Panc1 (cell line): Measurements from ENCODE around the gene BOC. TPM values are rescaled to one million over a fixed set of nuclear protein-coding genes. Genes with fewer than 3 reads are reported as not detected.

Experiments used
- ATAC-seq: fragments of 200-7000 bp; cut with Tn5 transposase; 2 replicates; pipeline ENCODE4 v1.9.1; 2020; ENCODE audit warnings: mild to moderate bottlenecking, moderate library complexity
- BruUV-seq: library from RNA; stranded (reverse); fragments of 400-500 nt; replicated peaks from 2 replicates; lab custom pipeline; 2021; lab: Mats Ljungman, UMichigan
- CTCF ChIA-PET: fragments of 300-600 bp; sonication (Branson Sonifier 250); formaldehyde crosslinking; loops from one replicate; lab custom pipeline; 2022; ENCODE audit warnings: antibody characterized with exemption; lab: Charles Lee
- POLR2A ChIA-PET: fragments of 300-600 bp; sonication (Branson Sonifier 250); formaldehyde crosslinking; loops from one replicate; lab custom pipeline; 2022; ENCODE audit warnings: antibody characterized with exemption; lab: Charles Lee
- DNase-seq: peaks from one replicate; pipeline ENCODE4 v3.0.0-alpha.2; 2010; ENCODE audit warnings: low read depth, low spot score
- H3K27ac ChIP-seq: 2 replicates; pipeline ENCODE4 v1.5.1; 2011; ENCODE audit warnings: mild to moderate bottlenecking, low read length, inconsistent platforms
- H3K27me3 ChIP-seq: fragments of 200-500 bp; sonication (Bioruptor generic); 2 replicates; pipeline ENCODE4 v1.6.0; 2014; ENCODE audit warnings: low read length, inconsistent platforms; ENCODE audit not compliant: control insufficient read depth, insufficient read depth
- H3K36me3 ChIP-seq: fragments of 200-500 bp; sonication (Bioruptor generic); 2 replicates; pipeline ENCODE4 v1.5.1; 2014; ENCODE audit warnings: inconsistent platforms, mild to moderate bottlenecking, low read length, moderate library complexity; ENCODE audit not compliant: control insufficient read depth, insufficient read depth
- H3K4me1 ChIP-seq: 2 replicates; pipeline ENCODE4 v1.5.1; 2011; ENCODE audit warnings: inconsistent platforms, mild to moderate bottlenecking, low read length, moderate library complexity; ENCODE audit not compliant: control insufficient read depth, insufficient read depth
- H3K4me3 ChIP-seq, 2 experiments: 2 replicates each; pipeline ENCODE4 v1.5.1; 2011 to 2012; ENCODE audit warnings: low read depth in 2 of 2, low read length in 2 of 2, mild to moderate bottlenecking in 2 of 2, inconsistent platforms in 1 of 2, moderate library complexity in 1 of 2
- H3K9me3 ChIP-seq: fragments of 200-500 bp; sonication (Bioruptor generic); 2 replicates; pipeline ENCODE4 v1.5.1; 2014; ENCODE audit warnings: low read depth, mild to moderate bottlenecking, inconsistent platforms, low read length, moderate library complexity; ENCODE audit not compliant: control insufficient read depth, insufficient read depth
- CTCF ChIP-seq: fragments of 450-650 bp; IDR thresholded peaks from 2 replicates; pipeline ENCODE4 v1.5.1; 2017; ENCODE audit warnings: mild to moderate bottlenecking
- POLR2AphosphoS5 ChIP-seq: IDR thresholded peaks from 2 replicates; pipeline ENCODE4 v1.6.1; 2012; ENCODE audit warnings: mild to moderate bottlenecking, low read depth, low read length, moderate library complexity
- REST ChIP-seq, 2 experiments: IDR thresholded peaks; 2 replicates each; pipeline ENCODE4 v1.6.1; 2011 to 2012; ENCODE audit warnings: low read depth in 2 of 2, control low read depth in 1 of 2, low read length in 1 of 2, mild to moderate bottlenecking in 1 of 2, moderate library complexity in 1 of 2; ENCODE audit not compliant: insufficient read depth in 1 of 2
- SIN3A ChIP-seq: IDR thresholded peaks from 2 replicates; pipeline ENCODE4 v1.6.1; 2012; ENCODE audit warnings: low read depth, mild to moderate bottlenecking, low read length, moderate library complexity, borderline replicate concordance; ENCODE audit not compliant: insufficient read depth
- TCF7L2 ChIP-seq: IDR thresholded peaks from 2 replicates; pipeline ENCODE4 v1.6.1; 2011; ENCODE audit warnings: mild to moderate bottlenecking, low read depth, low read length, inconsistent platforms
- in situ Hi-C: cut with HindIII; loops from 2 replicates; pipeline ENCODE4 v1.10.0; 2016; ENCODE audit warnings: low sequenced_read_pairs, low pct_unique_long_range_greater_than_20kb
- intact Hi-C: fragments of 100-400 bp; cut with micrococcal nuclease; formaldehyde crosslinking; loops from one replicate; pipeline ENCODE4 v1.10.0; 2022; ENCODE audit not compliant: unreplicated experiment
- total RNA-seq: library from RNA; stranded (reverse); gene quantifications from one replicate; pipeline ENCODE4 v1.2.1, GENCODE V29; 2021; ENCODE audit not compliant: unreplicated experiment

The BOC gene
- total RNA-seq, 1 experiment from 2014 or later = 0.33 TPM

- intact Hi-C loops (no loop called here), in situ Hi-C loops (no loop called here)
- POLR2A ChIA-PET = interaction anchor here (0.6 kb wide), 1 partner anchor 151 kb away, joined by 4 read pairs; no protein-coding TSS in a partner anchor
- CTCF ChIA-PET = no interaction called here
- no TSS peak for BruUV-seq
- TF ChIP-seq SIN3A (no peak), REST (IDR thresholded peaks at IDR 0.05; ENCODE audit: insufficient read depth in 1 of 2, low read depth in 2 of 2, low read length in 1 of 2) (no peak), POLR2AphosphoS5 (no peak), CTCF (no peak), TCF7L2 (no peak)
- Histone ChIP-seq H3K4me3 (no peak overlapping the region), H3K27me3 (peaks cover 8% of the 10 kb centered on the region; the same call in 1 of the 2 replicates), H3K27ac (no peak overlapping the region), H3K36me3 (no peaks in the 10 kb centered on the region), H3K9me3 (no peaks in the 10 kb centered on the region), H3K4me1 (no peaks in the 10 kb centered on the region)
- DNase-seq (no peak), ATAC-seq (no peak)
Measured at GRCh38 chr3:113293348-113293747, 82.0 kb downstream of the BOC start.

- no TSS peak for BruUV-seq
- ChIA-PET CTCF (no interaction called here), POLR2A (no interaction called here)
- Histone ChIP-seq H3K4me3 (no peak overlapping the region), H3K9me3 (no peaks in the 10 kb centered on the region), H3K36me3 (no peaks in the 10 kb centered on the region), H3K27ac (no peak overlapping the region), H3K4me1 (no peaks in the 10 kb centered on the region), H3K27me3 (peaks cover 6% of the 10 kb centered on the region; the same call in 1 of the 2 replicates)
- ATAC-seq = no peak
- no peak for DNase-seq
- TF ChIP-seq REST (IDR thresholded peaks at IDR 0.05; ENCODE audit: insufficient read depth in 1 of 2, low read depth in 2 of 2, low read length in 1 of 2) (no peak), SIN3A (no peak), TCF7L2 (no peak), POLR2AphosphoS5 (no peak), CTCF (no peak)
- intact Hi-C loops = no loop called here
- in situ Hi-C loops = no loop called here
Measured at GRCh38 chr3:113295463-113295862, 84.1 kb downstream of the BOC start.
